ENCODE results near the gene MBD5. TPM values are rescaled to one million over a fixed set of nuclear protein-coding genes. Genes with fewer than 3 reads are reported as not detected.

Gene MBD5
- total RNA-seq, 1 donor: 25.1 TPM

DNA sequence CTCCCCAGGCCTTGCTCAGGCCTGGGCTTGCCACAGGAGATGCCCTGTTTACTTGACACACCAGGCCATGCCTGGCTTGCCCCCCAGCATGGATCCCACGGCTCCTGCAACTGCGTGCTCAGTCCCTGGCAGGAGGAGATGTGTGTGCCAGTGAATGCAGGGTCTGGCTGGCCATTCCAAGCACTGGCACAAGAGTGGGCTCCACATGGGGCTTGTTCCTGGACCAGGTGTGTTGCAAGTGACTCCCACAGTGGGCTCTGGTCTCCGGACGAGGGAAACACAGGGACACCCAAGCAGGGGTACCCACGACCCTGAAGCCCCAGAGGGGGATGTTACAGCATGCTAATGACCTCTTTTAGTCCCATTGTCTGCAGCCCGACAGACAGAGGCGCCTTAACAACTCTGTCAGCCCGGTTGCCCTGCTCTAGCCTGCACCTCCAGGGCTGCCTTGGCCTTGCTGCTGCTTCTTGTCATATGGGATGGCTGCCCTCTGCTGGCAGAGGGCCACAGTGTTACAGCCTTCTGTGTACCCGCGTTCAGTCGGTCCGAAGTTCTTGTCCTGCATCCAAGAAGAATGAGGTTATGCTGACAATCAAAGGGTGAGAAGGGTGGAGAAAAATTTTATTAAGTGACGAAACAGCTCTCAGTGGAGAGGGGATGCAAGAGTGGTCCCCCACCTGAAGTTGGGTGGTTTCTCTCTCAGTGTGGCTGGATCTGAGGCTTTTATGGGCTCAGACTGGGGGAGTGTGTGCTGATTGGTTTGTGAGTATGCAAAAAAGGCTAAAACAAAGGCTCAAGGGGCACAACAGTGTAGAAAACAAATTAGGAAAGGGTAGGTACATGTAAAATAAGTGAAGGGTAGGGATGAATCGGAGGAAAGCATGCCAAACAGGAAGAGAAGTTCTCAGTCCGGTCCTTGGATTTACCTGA is 180.4 kb downstream of the MBD5 start:
- no peak overlapping the region for H3K4me3 ChIP-seq (ENCODE audit: low read length)
- H3K4me1 ChIP-seq (ENCODE audit: insufficient read depth, low read length): no peaks in the 10 kb centered on the region
- no peaks in the 10 kb centered on the region for H3K27me3 ChIP-seq (ENCODE audit: insufficient read depth, low read length)
- no peaks in the 10 kb centered on the region for H3K9me3 ChIP-seq (ENCODE audit: low read depth, low read length)

DNA sequence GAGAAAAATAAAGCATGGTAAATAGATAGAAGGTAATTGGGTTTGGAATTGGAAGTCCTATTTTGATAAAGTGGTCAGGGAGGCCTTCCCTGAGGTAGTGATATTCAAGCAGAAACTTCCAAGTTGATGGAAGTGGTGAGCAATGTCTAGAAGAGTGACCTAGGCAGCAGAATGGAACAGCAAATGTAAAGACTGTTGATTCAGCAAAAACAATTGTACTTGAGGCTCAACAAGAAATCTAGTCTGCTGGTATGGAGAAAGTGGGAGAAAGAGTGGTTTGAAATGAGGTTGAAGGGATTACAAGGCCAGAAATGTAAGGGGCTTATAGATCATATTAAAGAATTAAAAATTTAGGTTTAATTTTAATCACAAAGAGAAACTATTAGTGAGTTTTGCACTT is 181.3 kb downstream of the MBD5 start:
- Histone ChIP-seq H3K4me1 (ENCODE audit: insufficient read depth, low read length) (no peaks in the 10 kb centered on the region), H3K27me3 (ENCODE audit: insufficient read depth, low read length) (no peaks in the 10 kb centered on the region), H3K9me3 (ENCODE audit: low read depth, low read length) (no peaks in the 10 kb centered on the region), H3K4me3 (ENCODE audit: low read length) (no peak overlapping the region)

GRCh38 chr2:148207111-148207510 is 186.2 kb downstream of the MBD5 start:
- no peaks in the 10 kb centered on the region for H3K9me3 ChIP-seq (ENCODE audit: low read depth, low read length)
- H3K27me3 ChIP-seq (ENCODE audit: insufficient read depth, low read length): no peaks in the 10 kb centered on the region
- H3K4me1 ChIP-seq (ENCODE audit: insufficient read depth, low read length): no peaks in the 10 kb centered on the region
- H3K4me3 ChIP-seq (ENCODE audit: low read length): no peak overlapping the region

DNA sequence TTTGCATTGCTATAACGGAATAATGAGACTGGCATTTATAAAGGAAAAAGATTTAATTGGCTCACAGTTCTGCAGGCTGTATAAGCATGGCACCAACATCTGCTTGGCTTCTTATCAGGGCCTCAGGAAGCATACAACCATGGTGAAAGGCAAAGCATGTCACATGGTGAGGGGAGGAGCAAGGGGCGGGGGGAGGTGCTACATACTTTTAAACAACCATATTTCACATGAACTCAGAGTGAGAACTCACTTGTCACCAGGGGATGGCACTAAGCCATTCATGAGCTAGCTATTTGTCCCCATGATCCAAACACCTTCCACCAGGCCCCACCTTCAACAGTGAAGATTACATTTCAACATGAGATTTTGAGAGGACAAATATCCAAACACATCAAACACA is 188.7 kb downstream of the MBD5 start:
- H3K4me3 ChIP-seq (ENCODE audit: low read length): no peak overlapping the region
- H3K9me3 ChIP-seq (ENCODE audit: low read depth, low read length): no peaks in the 10 kb centered on the region
- no peaks in the 10 kb centered on the region for H3K4me1 ChIP-seq (ENCODE audit: insufficient read depth, low read length)
- H3K27me3 ChIP-seq (ENCODE audit: insufficient read depth, low read length): no peaks in the 10 kb centered on the region

GRCh38 chr2:148218326-148219075 is 197.6 kb downstream of the MBD5 start:
- no peak overlapping the region for H3K4me3 ChIP-seq (ENCODE audit: low read length)
- H3K9me3 ChIP-seq (ENCODE audit: low read depth, low read length): peaks cover 22% of the 10 kb centered on the region
- H3K4me1 ChIP-seq (ENCODE audit: insufficient read depth, low read length): no peaks in the 10 kb centered on the region
- no peaks in the 10 kb centered on the region for H3K27me3 ChIP-seq (ENCODE audit: insufficient read depth, low read length)

DNA sequence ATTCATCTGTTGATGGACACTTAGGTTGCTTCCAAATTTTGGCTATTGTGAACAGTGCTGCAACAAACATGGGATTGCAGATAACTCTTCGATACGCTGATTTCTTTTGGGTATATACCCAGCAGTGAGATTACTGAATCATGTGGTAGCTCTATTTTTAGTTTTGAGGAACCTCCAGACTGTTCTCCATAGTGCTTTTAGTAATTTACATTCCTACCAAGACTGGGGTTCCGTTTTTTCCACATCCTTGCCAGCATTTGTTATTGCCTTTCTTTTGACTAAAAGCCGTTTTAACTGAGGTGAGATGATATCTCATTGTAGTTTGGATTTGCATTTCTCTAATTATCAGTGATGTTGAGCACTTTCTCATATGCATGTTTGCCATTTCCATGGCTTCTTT is 200.3 kb downstream of the MBD5 start:
- Histone ChIP-seq H3K4me1 (ENCODE audit: insufficient read depth, low read length) (no peaks in the 10 kb centered on the region), H3K4me3 (ENCODE audit: low read length) (no peak overlapping the region), H3K27me3 (ENCODE audit: insufficient read depth, low read length) (no peaks in the 10 kb centered on the region), H3K9me3 (ENCODE audit: low read depth, low read length) (peaks cover 22% of the 10 kb centered on the region)

DNA sequence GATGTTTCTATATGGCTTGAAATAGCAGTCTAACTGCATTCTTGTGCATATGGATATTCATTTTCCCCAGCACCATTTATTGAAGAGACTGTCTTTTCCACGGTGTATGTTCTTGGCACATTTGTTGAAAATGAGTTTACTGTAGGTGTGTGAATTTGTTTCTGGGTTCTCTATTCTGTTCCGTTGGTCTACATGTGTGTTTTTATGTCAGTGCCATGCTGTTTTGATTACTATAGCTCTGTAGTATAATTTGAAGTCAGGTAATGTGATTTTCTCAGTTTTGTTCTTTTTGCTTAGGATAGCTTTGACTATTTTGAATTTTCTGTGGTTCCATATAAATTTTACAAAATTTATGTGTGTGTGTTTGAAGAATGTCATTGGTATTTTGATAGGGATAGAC is 201.0 kb downstream of the MBD5 start:
- H3K27me3 ChIP-seq (ENCODE audit: insufficient read depth, low read length): no peaks in the 10 kb centered on the region
- H3K4me1 ChIP-seq (ENCODE audit: insufficient read depth, low read length): no peaks in the 10 kb centered on the region
- H3K4me3 ChIP-seq (ENCODE audit: low read length): no peak overlapping the region

DNA sequence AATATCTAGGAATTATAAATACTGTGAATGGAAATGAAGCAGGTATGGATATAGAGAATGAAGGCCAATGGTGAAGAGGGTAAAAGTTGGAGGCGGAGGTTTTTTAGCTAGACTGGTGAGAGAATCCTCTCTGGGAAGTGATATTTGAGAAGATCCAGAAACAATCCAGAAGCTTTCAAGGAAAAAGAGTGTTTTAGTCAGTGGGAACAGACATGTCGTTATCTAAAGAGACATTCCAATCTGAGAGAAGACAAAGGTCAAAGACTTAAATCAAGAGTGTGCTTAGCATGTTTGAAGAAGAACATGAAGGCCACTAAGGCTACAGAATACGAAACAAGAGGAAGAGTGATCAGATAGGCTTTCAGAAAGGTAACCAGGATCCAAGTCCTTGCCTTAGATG is 211.0 kb downstream of the MBD5 start:
- Histone ChIP-seq H3K4me1 (ENCODE audit: insufficient read depth, low read length) (no peaks in the 10 kb centered on the region), H3K27me3 (ENCODE audit: insufficient read depth, low read length) (no peaks in the 10 kb centered on the region), H3K4me3 (ENCODE audit: low read length) (no peak overlapping the region), H3K9me3 (ENCODE audit: low read depth, low read length) (peaks cover 8% of the 10 kb centered on the region)

More for the DNA sequence above, 201.0 kb downstream of the MBD5 start:
- H3K9me3 ChIP-seq (ENCODE audit: low read depth, low read length): peaks cover 22% of the 10 kb centered on the region

DNA sequence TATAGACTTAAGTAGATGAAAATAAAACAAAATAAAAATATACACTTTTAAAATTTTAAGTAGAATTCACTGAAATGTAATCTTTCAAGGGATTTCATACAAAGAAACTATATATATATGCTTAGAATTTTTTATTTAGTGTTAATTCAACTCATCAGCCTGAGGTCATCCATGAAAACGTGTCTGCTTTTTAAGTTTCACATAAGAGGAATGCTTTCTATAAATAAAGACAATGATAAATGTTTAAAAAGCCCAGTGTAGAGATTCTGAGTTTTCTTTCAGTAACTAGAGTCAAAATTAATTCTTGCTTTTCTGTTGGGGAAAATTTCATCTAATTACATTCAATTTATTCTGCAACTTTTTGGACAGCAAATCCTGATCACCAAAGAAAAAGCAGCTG is 213.3 kb downstream of the MBD5 start:
- Histone ChIP-seq H3K27me3 (ENCODE audit: insufficient read depth, low read length) (no peaks in the 10 kb centered on the region), H3K4me1 (ENCODE audit: insufficient read depth, low read length) (no peaks in the 10 kb centered on the region), H3K4me3 (ENCODE audit: low read length) (no peak overlapping the region), H3K9me3 (ENCODE audit: low read depth, low read length) (peaks cover 10% of the 10 kb centered on the region)

DNA sequence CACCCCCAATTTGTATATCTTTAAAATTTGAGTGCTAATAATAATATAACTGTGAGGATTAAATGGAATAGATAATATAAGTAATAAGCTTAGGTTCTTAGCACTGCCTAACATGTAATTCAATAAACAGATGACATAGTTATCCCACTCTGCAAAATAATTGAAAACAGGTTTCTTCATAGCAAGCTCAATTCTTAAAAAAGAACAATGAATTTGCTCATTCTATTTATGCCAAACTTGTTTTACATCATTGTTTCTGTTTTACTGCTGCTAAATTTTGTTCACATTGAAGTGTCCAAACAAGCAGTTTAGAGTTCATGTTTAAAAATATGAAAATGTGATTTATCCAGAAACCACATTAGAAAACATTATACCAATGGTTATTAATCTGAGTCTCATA is 217.0 kb downstream of the MBD5 start:
- Histone ChIP-seq H3K9me3 (ENCODE audit: low read depth, low read length) (peaks cover 20% of the 10 kb centered on the region), H3K4me3 (ENCODE audit: low read length) (no peak overlapping the region), H3K27me3 (ENCODE audit: insufficient read depth, low read length) (no peaks in the 10 kb centered on the region), H3K4me1 (ENCODE audit: insufficient read depth, low read length) (no peaks in the 10 kb centered on the region)

GRCh38 chr2:148238561-148238960 is 217.7 kb downstream of the MBD5 start:
- peaks cover 20% of the 10 kb centered on the region for H3K9me3 ChIP-seq (ENCODE audit: low read depth, low read length)
- no peaks in the 10 kb centered on the region for H3K4me1 ChIP-seq (ENCODE audit: insufficient read depth, low read length)
- H3K4me3 ChIP-seq (ENCODE audit: low read length): no peak overlapping the region
- no peaks in the 10 kb centered on the region for H3K27me3 ChIP-seq (ENCODE audit: insufficient read depth, low read length)

DNA sequence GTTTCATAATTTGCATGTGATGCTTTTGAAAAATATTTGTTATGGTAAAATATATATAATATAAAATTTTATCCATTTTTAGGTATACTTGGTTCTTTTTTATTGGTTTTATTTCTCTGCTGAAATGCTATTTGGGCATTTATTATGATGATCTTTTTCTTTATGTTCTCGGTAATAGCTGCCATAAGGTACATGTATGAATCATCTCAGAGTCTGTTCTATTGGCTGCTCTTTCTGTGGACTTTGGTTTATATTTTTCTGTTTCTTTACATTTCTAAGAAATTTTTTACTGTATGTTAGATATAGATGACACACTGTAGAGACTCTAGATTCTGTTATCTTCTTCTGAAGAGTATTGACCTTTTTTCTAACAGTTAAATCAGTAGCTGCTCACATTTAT is 219.9 kb downstream of the MBD5 start:
- H3K9me3 ChIP-seq (ENCODE audit: low read depth, low read length): peaks cover 20% of the 10 kb centered on the region
- no peaks in the 10 kb centered on the region for H3K4me1 ChIP-seq (ENCODE audit: insufficient read depth, low read length)
- no peak overlapping the region for H3K4me3 ChIP-seq (ENCODE audit: low read length)
- H3K27me3 ChIP-seq (ENCODE audit: insufficient read depth, low read length): no peaks in the 10 kb centered on the region

DNA sequence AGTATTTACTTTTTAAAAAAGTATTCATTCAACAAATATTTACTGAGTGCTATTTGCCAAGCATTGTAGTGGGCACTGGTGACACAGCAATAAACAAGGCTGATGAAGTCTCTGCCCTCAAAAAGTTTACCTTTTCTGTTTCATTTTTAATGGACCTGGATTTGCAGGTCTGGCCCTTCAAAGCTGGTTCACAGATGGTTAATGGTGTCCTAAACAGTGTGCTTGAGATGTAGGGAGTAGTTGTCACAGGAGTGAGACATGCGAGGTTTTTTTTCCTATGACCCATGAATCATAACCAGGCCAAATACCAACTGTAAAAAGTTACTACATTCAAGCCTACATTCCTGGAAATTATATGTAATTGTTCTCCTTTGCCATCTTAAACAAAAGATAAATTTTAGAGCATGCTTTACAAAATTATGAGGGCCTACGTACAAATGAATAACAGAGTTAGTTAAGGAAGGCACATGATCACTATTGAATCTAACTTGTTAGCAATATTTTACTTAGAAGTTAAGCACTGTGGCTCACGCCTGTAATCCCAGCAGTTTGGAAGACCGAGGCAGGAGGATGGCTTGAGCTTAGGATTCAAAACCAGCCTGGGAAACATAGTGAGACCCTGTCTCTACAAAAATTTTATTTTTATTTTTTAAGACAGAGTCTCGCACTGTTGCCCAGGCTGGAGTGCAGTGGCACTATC is 223.9 kb downstream of the MBD5 start:
- H3K4me1 ChIP-seq (ENCODE audit: insufficient read depth, low read length): no peaks in the 10 kb centered on the region
- no peaks in the 10 kb centered on the region for H3K27me3 ChIP-seq (ENCODE audit: insufficient read depth, low read length)
- H3K4me3 ChIP-seq (ENCODE audit: low read length): no peak overlapping the region
- peaks cover 9% of the 10 kb centered on the region for H3K9me3 ChIP-seq (ENCODE audit: low read depth, low read length)

GRCh38 chr2:148251993-148252392 is 231.1 kb downstream of the MBD5 start:
- Histone ChIP-seq H3K4me3 (ENCODE audit: low read length) (no peak overlapping the region), H3K27me3 (ENCODE audit: insufficient read depth, low read length) (no peaks in the 10 kb centered on the region), H3K4me1 (ENCODE audit: insufficient read depth, low read length) (no peaks in the 10 kb centered on the region)

DNA sequence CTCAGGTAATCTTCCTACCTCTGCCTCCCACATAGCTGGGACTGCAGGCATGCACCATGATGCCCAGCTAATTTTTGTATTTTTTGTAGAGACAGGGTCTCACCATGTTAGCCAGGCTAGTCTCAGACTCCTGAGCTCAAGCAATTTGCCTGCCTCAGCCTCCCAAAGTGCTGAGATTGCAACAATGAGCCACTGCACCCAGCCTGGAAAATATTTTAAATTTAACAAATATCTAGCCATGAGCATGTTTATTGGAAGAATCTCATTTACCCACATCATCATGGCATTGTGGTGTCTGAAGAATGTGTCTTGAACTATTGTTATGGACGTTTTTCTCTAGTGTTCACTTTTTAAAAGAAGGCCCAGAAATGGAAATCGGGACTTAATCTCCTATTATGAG is 231.8 kb downstream of the MBD5 start:
- Histone ChIP-seq H3K4me1 (ENCODE audit: insufficient read depth, low read length) (no peaks in the 10 kb centered on the region), H3K27me3 (ENCODE audit: insufficient read depth, low read length) (no peaks in the 10 kb centered on the region), H3K9me3 (ENCODE audit: low read depth, low read length) (peaks cover 16% of the 10 kb centered on the region), H3K4me3 (ENCODE audit: low read length) (no peak overlapping the region)

More at GRCh38 chr2:148251993-148252392, 231.1 kb downstream of the MBD5 start:
- peaks cover 16% of the 10 kb centered on the region for H3K9me3 ChIP-seq (ENCODE audit: low read depth, low read length)

Measured in mononuclear cell (primary cell).